Measurements from ENCODE around the gene RAD21L1.

The RAD21L1 gene

DNA sequence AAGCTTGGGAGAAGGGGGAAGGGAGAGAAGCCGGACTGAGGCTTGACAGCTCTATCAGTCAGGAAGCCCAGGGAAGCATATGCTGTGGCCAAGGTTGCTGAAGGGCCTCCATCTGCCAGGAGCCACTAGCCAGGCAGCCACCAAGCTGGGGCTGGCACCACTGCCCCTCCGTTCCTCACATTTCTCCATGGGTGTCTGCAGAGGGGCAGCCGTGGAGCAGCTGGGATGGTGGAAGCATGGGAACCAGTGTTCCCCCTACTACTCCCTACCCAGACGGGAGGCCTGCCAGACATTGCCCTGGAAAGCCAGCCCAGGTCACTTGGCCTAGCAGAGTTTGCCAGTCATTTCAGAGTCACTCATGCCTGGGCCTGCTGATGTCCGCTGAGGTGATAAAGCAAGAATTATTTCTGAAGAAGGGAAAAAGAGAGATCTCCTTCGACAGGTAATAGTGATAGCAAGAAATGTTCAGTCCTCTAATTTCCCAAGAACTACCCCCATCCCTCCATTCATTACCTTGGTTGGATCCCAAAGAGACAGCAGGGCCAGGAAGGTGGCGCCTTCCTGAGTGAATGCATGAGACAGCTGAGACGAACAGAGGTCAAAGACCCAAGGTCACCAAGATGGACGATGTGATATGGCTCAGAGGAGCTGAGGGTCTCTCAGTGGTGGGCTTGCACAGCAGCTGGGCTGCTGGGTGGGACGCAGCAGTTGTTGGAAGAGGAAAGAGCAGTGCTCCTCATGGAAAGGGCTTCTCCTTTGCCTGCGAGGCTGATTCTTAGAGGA, 62.1 kb downstream of the RAD21L1 start:
- TF ChIP-seq, protein P1, sequence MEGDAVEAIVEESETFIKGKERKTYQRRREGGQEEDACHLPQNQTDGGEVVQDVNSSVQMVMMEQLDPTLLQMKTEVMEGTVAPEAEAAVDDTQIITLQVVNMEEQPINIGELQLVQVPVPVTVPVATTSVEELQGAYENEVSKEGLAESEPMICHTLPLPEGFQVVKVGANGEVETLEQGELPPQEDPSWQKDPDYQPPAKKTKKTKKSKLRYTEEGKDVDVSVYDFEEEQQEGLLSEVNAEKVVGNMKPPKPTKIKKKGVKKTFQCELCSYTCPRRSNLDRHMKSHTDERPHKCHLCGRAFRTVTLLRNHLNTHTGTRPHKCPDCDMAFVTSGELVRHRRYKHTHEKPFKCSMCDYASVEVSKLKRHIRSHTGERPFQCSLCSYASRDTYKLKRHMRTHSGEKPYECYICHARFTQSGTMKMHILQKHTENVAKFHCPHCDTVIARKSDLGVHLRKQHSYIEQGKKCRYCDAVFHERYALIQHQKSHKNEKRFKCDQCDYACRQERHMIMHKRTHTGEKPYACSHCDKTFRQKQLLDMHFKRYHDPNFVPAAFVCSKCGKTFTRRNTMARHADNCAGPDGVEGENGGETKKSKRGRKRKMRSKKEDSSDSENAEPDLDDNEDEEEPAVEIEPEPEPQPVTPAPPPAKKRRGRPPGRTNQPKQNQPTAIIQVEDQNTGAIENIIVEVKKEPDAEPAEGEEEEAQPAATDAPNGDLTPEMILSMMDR (IDR thresholded peaks at IDR 0.05; ENCODE audit: extremely low read depth, insufficient read depth, missing control alignments), result no peak
- in situ Hi-C loops (cut with MboI; ENCODE audit: low pct_unique_long_range_greater_than_20kb, low sequenced_read_pairs, unreplicated experiment), result no loop called here
- DNase-seq (ENCODE audit: low spot score), result no peak

DNA sequence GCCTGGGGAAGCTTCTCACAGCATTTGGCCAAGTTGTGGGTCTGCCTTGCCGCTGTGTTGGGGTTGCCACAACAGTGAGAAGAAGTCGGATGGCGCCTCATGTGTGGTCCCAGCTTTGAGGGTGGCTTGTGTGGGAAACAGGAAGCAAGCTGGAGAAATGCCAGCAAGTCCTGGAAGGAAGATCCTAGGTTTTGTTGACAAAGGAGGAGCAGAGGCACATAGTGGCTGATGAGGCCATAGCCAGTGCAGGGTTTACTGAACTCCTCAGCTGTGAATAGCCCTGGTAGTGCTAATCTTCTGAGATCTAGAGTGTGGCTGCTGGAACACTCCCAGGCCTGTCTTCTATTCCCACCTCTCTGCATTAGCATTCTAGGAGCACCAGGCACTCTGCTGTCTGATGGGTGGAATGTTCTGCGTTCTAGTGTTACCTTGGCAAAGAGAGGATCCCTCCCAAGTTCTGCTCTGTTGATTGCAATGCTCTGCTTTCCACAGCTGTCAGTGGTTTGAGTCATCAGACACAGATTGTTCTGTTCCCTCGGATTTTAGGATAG, 65.4 kb downstream of the RAD21L1 start:
- TF ChIP-seq, protein P1 (IDR thresholded peaks at IDR 0.05; ENCODE audit: extremely low read depth, insufficient read depth, missing control alignments), result no peak
- in situ Hi-C loops (cut with MboI; ENCODE audit: low pct_unique_long_range_greater_than_20kb, low sequenced_read_pairs, unreplicated experiment), result no loop called here
- DNase-seq (ENCODE audit: low spot score), result no peak

DNA sequence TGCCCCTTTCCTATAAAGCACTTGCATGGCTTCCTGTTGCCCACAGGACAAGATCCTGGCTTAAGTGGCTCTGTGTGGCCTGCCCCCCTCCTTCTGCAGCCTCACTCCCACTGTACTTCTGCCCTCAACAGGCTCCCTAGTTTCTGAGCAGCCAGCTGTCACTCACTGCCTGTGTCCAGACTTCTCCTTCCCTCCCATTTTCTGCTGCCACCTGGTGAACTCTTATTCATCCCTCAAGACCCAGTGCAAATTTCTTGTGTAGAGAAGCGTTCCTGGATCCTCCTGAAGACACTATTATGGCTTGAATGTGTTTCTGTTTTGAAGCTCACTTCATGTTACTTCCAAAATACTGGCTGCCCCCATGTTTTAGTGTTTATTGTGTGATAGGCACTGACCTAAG, 66.8 kb downstream of the RAD21L1 start:
- TF ChIP-seq, protein P1 (IDR thresholded peaks at IDR 0.05; ENCODE audit: extremely low read depth, insufficient read depth, missing control alignments), result no peak
- no peak for DNase-seq (ENCODE audit: low spot score)
- in situ Hi-C loops (cut with MboI; ENCODE audit: low pct_unique_long_range_greater_than_20kb, low sequenced_read_pairs, unreplicated experiment), result no loop called here

DNA sequence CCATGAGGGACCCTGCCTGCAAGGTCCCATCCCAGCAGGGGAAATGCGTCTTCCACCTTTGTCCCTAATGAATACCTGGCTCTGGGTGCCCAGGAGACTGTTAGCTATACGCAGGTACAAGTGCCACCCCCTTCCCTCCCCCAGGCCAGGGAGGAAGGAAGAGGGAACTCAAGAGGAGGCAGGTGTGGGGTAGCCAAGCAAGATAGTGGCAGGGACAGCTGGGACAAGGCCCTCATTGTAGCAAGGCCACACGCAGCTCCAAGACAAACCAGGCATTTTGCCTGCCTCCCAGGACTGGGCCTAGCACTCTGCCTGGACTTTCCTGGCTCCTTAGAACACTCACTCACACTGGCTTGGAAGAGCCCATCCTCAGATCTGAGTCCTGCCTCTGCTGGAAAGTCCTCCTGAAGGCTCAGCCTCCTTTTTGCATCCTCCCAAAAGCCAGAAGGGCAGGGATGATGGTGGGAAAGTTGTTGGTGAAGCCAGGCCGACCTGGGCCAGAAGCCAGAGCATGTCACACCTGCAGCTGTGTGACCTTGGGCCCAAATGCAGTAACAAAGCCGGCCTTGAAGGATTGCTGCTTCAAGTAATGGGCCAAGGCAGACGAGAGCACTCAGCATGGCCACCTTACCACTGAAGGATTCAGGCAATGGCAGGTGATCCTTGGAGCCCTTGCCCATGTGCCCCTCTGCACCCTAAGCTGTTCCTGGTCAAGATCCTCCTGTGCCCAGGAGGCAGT, 68.0 kb downstream of the RAD21L1 start:
- TF ChIP-seq, protein P1 (IDR thresholded peaks at IDR 0.05; ENCODE audit: extremely low read depth, insufficient read depth, missing control alignments), result no peak
- in situ Hi-C loops (cut with MboI; ENCODE audit: low pct_unique_long_range_greater_than_20kb, low sequenced_read_pairs, unreplicated experiment), result no loop called here
- no peak for DNase-seq (ENCODE audit: low spot score)

DNA sequence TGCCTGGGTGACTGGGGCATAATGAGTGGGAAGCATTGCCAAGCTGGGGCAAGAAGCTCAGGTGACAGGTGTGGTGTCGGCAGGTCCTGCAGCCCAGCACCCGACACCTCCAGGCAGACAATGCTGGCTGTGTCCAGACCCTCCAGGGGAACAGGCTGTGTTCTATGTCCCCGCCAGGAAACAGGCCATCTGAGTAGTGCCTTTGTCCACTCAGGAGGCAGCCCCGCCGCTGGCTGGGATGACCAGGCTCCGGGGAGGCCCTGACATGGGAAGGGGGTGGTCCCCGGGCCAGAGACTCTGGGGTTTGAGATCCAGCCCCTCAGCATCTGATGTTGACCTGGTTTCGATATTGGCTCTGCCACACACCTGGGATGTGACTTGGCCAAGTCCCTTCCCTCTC, 68.7 kb downstream of the RAD21L1 start:
- in situ Hi-C loops (cut with MboI; ENCODE audit: low pct_unique_long_range_greater_than_20kb, low sequenced_read_pairs, unreplicated experiment), result no loop called here
- DNase-seq (ENCODE audit: low spot score), result no peak
- TF ChIP-seq, protein P1 (IDR thresholded peaks at IDR 0.05; ENCODE audit: extremely low read depth, insufficient read depth, missing control alignments), result no peak

DNA sequence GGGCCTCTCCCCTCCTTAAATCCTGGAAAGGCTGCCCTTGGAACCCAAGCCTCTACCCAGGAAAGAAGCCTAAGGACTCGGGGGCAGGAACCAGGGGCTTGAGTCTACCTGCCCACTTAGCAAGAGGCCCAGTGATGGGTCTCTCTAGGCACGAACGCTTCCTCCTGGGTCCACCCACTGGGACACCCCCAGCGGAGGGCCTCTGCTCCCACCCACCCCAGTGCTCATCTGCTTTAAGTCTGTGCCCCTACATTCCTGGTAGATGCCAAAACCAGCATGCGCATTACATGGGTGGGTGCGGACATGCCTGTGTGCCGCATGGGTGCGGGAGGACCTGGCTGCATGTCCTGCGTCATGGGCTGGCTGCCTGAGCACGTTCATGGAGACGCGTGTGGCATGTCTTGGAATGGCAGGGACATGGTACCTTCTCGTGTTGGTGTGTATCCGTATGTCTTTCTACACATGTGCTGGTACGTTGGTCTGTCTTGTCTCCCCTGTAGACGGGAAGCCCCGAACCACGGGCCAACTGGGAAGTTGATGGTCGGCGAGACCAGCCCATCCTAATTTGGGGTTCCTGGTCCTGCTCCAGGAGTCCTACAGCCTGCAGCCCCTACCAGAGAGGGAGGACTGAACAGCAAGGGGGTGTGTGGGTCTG, 69.6 kb downstream of the RAD21L1 start:
- no peak for DNase-seq (ENCODE audit: low spot score)
- TF ChIP-seq, protein P1 (IDR thresholded peaks at IDR 0.05; ENCODE audit: extremely low read depth, insufficient read depth, missing control alignments), result no peak
- in situ Hi-C loops (cut with MboI; ENCODE audit: low pct_unique_long_range_greater_than_20kb, low sequenced_read_pairs, unreplicated experiment), result no loop called here

Measured in GM13977 (cell line).